ENCODE measurements around the gene CYP24A1.

The CYP24A1 gene

GRCh38 chr20:54176610-54177009, 2.8 kb upstream of the CYP24A1 start:
- no peak for DNase-seq (ENCODE audit: low read depth, low spot score)
- ChIA-PET CTCF (interaction anchor here (2.0 to 2.6 kb wide), 3 partner anchors 23 to 80 kb away, joined by 8 to 15 read pairs (median 10); partner anchors contain the start of gene PFDN4), POLR2A (no interaction called here)
- H3K4me3 ChIP-seq (ENCODE audit: low read depth, low read length), result no peak overlapping the region
- no peak for TF ChIP-seq CTCF (IDR thresholded peaks at IDR 0.05; ENCODE audit: insufficient read depth, low read length, missing control alignments)

- DNase-seq (ENCODE audit: low read depth, low spot score), result no peak
- ChIA-PET CTCF (interaction anchor here (0.8 to 2.6 kb wide), 8 partner anchors 16 to 78 kb away, joined by 3 to 15 read pairs (median 5); partner anchors contain the start of gene PFDN4), POLR2A (no interaction called here)
- H3K4me3 ChIP-seq (ENCODE audit: low read depth, low read length), result no peak overlapping the region
- no peak for TF ChIP-seq CTCF (IDR thresholded peaks at IDR 0.05; ENCODE audit: insufficient read depth, low read length, missing control alignments)
Measured at GRCh38 chr20:54174457-54175175, 830 bp upstream of the CYP24A1 start.

GRCh38 chr20:54172856-54173652, 732 bp downstream of the CYP24A1 start:
- ChIA-PET CTCF (interaction anchor here (1.4 kb wide), 1 partner anchor 27 kb away, joined by 6 read pairs; no protein-coding TSS in a partner anchor), POLR2A (no interaction called here)
- H3K4me3 ChIP-seq (ENCODE audit: low read depth, low read length), result no peak overlapping the region; the same call in 1 of the 2 replicates
- DNase-seq (ENCODE audit: low read depth, low spot score), result no peak
- no peak for TF ChIP-seq CTCF (IDR thresholded peaks at IDR 0.05; ENCODE audit: insufficient read depth, low read length, missing control alignments)

- ChIA-PET CTCF (interaction anchor here (1.4 kb wide), 1 partner anchor 27 kb away, joined by 6 read pairs; no protein-coding TSS in a partner anchor), POLR2A (no interaction called here)
- H3K4me3 ChIP-seq (ENCODE audit: low read depth, low read length), result no peak overlapping the region
- no peak for TF ChIP-seq CTCF (IDR thresholded peaks at IDR 0.05; ENCODE audit: insufficient read depth, low read length, missing control alignments)
- DNase-seq (ENCODE audit: low read depth, low spot score), result no peak
Measured at GRCh38 chr20:54172532-54172855, 1.3 kb downstream of the CYP24A1 start.

- ChIA-PET POLR2A (no interaction called here), CTCF (interaction anchor here (1.7 to 3.2 kb wide), 6 partner anchors 9 to 69 kb away, joined by 4 to 17 read pairs (median 6); no protein-coding TSS in a partner anchor)
- no peak overlapping the region for H3K4me3 ChIP-seq (ENCODE audit: low read depth, low read length)
- no peak for DNase-seq (ENCODE audit: low read depth, low spot score)
- no peak for TF ChIP-seq CTCF (IDR thresholded peaks at IDR 0.05; ENCODE audit: insufficient read depth, low read length, missing control alignments)
Measured at GRCh38 chr20:54170963-54171362, 2.8 kb downstream of the CYP24A1 start.

GRCh38 chr20:54170026-54170471, 3.7 kb downstream of the CYP24A1 start:
- no peak overlapping the region for H3K4me3 ChIP-seq (ENCODE audit: low read depth, low read length)
- no peak for DNase-seq (ENCODE audit: low read depth, low spot score)
- ChIA-PET POLR2A (no interaction called here), CTCF (interaction anchor here (1.7 to 3.2 kb wide), 6 partner anchors 10 to 68 kb away, joined by 4 to 17 read pairs (median 6); no protein-coding TSS in a partner anchor)
- TF ChIP-seq CTCF (IDR thresholded peaks at IDR 0.05; ENCODE audit: insufficient read depth, low read length, missing control alignments), result no peak
